ENCODE measurements around the gene PIANP.

- TF ChIP-seq POLR2A (IDR thresholded peaks at IDR 0.05; ENCODE audit: extremely low read depth, insufficient read length) (no peak), CTCF (IDR thresholded peaks at IDR 0.05; ENCODE audit: low read depth, low read length) (no peak), MAX (IDR thresholded peaks at IDR 0.05; ENCODE audit: low read depth, low read length) (no peak)
Measured at GRCh38 chr12:6672143-6672542, 28.5 kb downstream of the PIANP start.
